IMR-90 (cell line): ENCODE measurements around the gene SLC7A10. TPM values are rescaled to one million over a fixed set of nuclear protein-coding genes. Genes with fewer than 3 reads are reported as not detected.

Experiments used
- ATAC-seq: fragments of 200-7000 bp; cut with Tn5 transposase; 2 replicates; pipeline ENCODE4 v1.9.1; 2020; ENCODE audit warnings: low read depth, mild to moderate bottlenecking, moderate library complexity
- BruUV-seq: library from RNA; stranded (reverse); fragments of 400-500 nt; replicated peaks from 2 replicates; lab custom pipeline; 2021; lab: Mats Ljungman, UMichigan
- CTCF ChIA-PET: fragments of 300-600 bp; formaldehyde crosslinking; extraction: SDS; loops from one replicate; lab custom pipeline; 2021; ENCODE audit warnings: antibody characterized with exemption; lab: Yijun Ruan, JAX
- POLR2A ChIA-PET: fragments of 300-600 bp; sonication (Branson Sonifier 250); formaldehyde crosslinking; loops from one replicate; lab custom pipeline; 2022; ENCODE audit warnings: antibody characterized with exemption; ENCODE audit not compliant: unreplicated experiment; lab: Charles Lee
- DNase-seq: peaks from one replicate; pipeline ENCODE4 v3.0.0; 2013
- H2AFZ ChIP-seq: replicated peaks from 2 replicates; pipeline ENCODE3; 2013; ENCODE audit warnings: low read length, mild to moderate bottlenecking; ENCODE audit not compliant: poor library complexity
- H2AK5ac ChIP-seq: 2 replicates; pipeline ENCODE4 v1.6.1; 2013; ENCODE audit warnings: low read depth, low read length, inconsistent platforms
- H2AK9ac ChIP-seq: replicated peaks from 2 replicates; pipeline ENCODE3; 2013; ENCODE audit warnings: mild to moderate bottlenecking, low read depth, low read length, moderate library complexity; ENCODE audit not compliant: poor library complexity
- H2BK120ac ChIP-seq: 2 replicates; pipeline ENCODE4 v1.6.1; 2013; ENCODE audit warnings: low read depth, low read length, inconsistent platforms
- H2BK15ac ChIP-seq: 3 replicates; pipeline ENCODE4 v1.6.1; 2013; ENCODE audit warnings: low read depth, low read length, inconsistent platforms
- H2BK20ac ChIP-seq: 2 replicates; pipeline ENCODE4 v1.6.1; 2013; ENCODE audit warnings: low read depth, mild to moderate bottlenecking, inconsistent platforms, low read length, moderate library complexity
- H2BK5ac ChIP-seq: 2 replicates; pipeline ENCODE4 v1.6.1; 2013; ENCODE audit warnings: mild to moderate bottlenecking, low read depth, low read length, inconsistent platforms; ENCODE audit not compliant: poor library complexity, severe bottlenecking
- H3K14ac ChIP-seq: replicated peaks from 2 replicates; pipeline ENCODE4 v1.6.1; 2013; ENCODE audit warnings: low read depth, low read length, inconsistent platforms
- H3K18ac ChIP-seq: 2 replicates; pipeline ENCODE4 v1.6.1; 2013; ENCODE audit warnings: low read depth, low read length, control low read depth
- H3K23ac ChIP-seq: 2 replicates; pipeline ENCODE4 v1.6.1; 2013; ENCODE audit warnings: low read depth, low read length, inconsistent platforms
- H3K27ac ChIP-seq: 2 replicates; pipeline ENCODE4 v1.5.1; 2013; ENCODE audit warnings: mild to moderate bottlenecking, control low read depth, low read length; ENCODE audit not compliant: insufficient read depth
- H3K27me3 ChIP-seq: 2 replicates; pipeline ENCODE4 v1.6.1; 2013; ENCODE audit warnings: low read length; ENCODE audit not compliant: control insufficient read depth, insufficient read depth
- H3K36me3 ChIP-seq: 2 replicates; pipeline ENCODE4 v1.6.1; 2013; ENCODE audit warnings: low read length, mixed read lengths; ENCODE audit not compliant: control insufficient read depth, insufficient read depth
- H3K4ac ChIP-seq: 2 replicates; pipeline ENCODE4 v1.6.1; 2013; ENCODE audit warnings: low read depth, low read length, inconsistent platforms
- H3K4me1 ChIP-seq: 2 replicates; pipeline ENCODE4 v1.6.1; 2013; ENCODE audit warnings: low read length, mixed read lengths; ENCODE audit not compliant: control insufficient read depth, insufficient read depth
- H3K4me2 ChIP-seq: 2 replicates; pipeline ENCODE4 v1.6.1; 2013; ENCODE audit warnings: low read depth, mild to moderate bottlenecking, control low read depth, low read length, moderate library complexity
- H3K4me3 ChIP-seq: 2 replicates; pipeline ENCODE4 v1.5.1; 2013; ENCODE audit warnings: low read depth, mild to moderate bottlenecking, control low read depth, low read length, moderate library complexity; ENCODE audit not compliant: insufficient read depth
- H3K56ac ChIP-seq: 2 replicates; pipeline ENCODE4 v1.6.1; 2013; ENCODE audit warnings: low read length, inconsistent platforms; ENCODE audit not compliant: insufficient read depth; ENCODE audit errors: extremely low read depth
- H3K79me1 ChIP-seq, 2 experiments: 2 replicates each; pipeline ENCODE4 v1.6.1; 2013; ENCODE audit warnings: low read length in 2 of 2, inconsistent platforms in 1 of 2, low read depth in 1 of 2
- H3K9ac ChIP-seq: 2 replicates; pipeline ENCODE4 v1.6.1; 2013; ENCODE audit warnings: low read depth, low read length, control low read depth
- H3K9me1 ChIP-seq: 2 replicates; pipeline ENCODE4 v1.6.1; 2013; ENCODE audit warnings: low read length, inconsistent platforms; ENCODE audit not compliant: insufficient read depth
- H3K9me3 ChIP-seq: 2 replicates; pipeline ENCODE4 v1.6.1; 2013; ENCODE audit warnings: low read length; ENCODE audit not compliant: control insufficient read depth, insufficient read depth
- H4K20me1 ChIP-seq: 2 replicates; pipeline ENCODE4 v1.6.1; 2013; ENCODE audit warnings: low read length, inconsistent platforms; ENCODE audit not compliant: insufficient read depth
- H4K5ac ChIP-seq: 2 replicates; pipeline ENCODE4 v1.6.1; 2013; ENCODE audit warnings: mild to moderate bottlenecking, low read depth, low read length, control low read depth
- H4K8ac ChIP-seq, 2 experiments: 2 replicates each; pipeline ENCODE4 v1.6.1; 2013; ENCODE audit warnings: low read depth in 2 of 2, low read length in 2 of 2, control low read depth in 1 of 2, inconsistent platforms in 1 of 2
- H4K91ac ChIP-seq: 2 replicates; pipeline ENCODE4 v1.6.1; 2013; ENCODE audit warnings: low read depth, low read length, inconsistent platforms; ENCODE audit not compliant: insufficient read depth
- BHLHE40 ChIP-seq: fragments of 150-350 bp; IDR thresholded peaks from 2 replicates; pipeline ENCODE4 v1.6.1; 2016; ENCODE audit warnings: mild to moderate bottlenecking, low read depth, low read length
- CEBPB ChIP-seq: IDR thresholded peaks from 2 replicates; pipeline ENCODE4 v1.6.1; 2012; ENCODE audit warnings: low read depth, low read length, improper control_type of control experiment
- CHD1 ChIP-seq: IDR thresholded peaks from 2 replicates; pipeline ENCODE4 v1.6.1; 2012; ENCODE audit warnings: low read depth, low read length, improper control_type of control experiment
- FOS ChIP-seq: fragments of 150-350 bp; IDR thresholded peaks from 2 replicates; pipeline ENCODE4 v1.6.1; 2016; ENCODE audit warnings: low read depth, low read length
- MAFK ChIP-seq: IDR thresholded peaks from 2 replicates; pipeline ENCODE4 v1.6.1; 2012; ENCODE audit warnings: low read depth, low read length, improper control_type of control experiment
- MAZ ChIP-seq: IDR thresholded peaks from 2 replicates; pipeline ENCODE4 v1.6.1; 2012; ENCODE audit warnings: low read depth, mild to moderate bottlenecking, low read length, improper control_type of control experiment, moderate library complexity, borderline replicate concordance
- MXI1 ChIP-seq: IDR thresholded peaks from 2 replicates; pipeline ENCODE4 v1.6.1; 2012; ENCODE audit warnings: low read depth, mild to moderate bottlenecking, low read length, moderate library complexity, borderline replicate concordance
- NFE2L2 ChIP-seq: fragments of 150-350 bp; IDR thresholded peaks from 2 replicates; pipeline ENCODE4 v1.6.1; 2016; ENCODE audit warnings: low read depth, mild to moderate bottlenecking, low read length
- POLR2A ChIP-seq: IDR thresholded peaks from 2 replicates; pipeline ENCODE4 v1.6.1; 2012; ENCODE audit warnings: mild to moderate bottlenecking, low read depth, low read length
- RAD21 ChIP-seq: IDR thresholded peaks from 2 replicates; pipeline ENCODE4 v1.6.1; 2012; ENCODE audit warnings: low read length, improper control_type of control experiment
- RCOR1 ChIP-seq: IDR thresholded peaks from 2 replicates; pipeline ENCODE4 v1.6.1; 2012; ENCODE audit warnings: mild to moderate bottlenecking, low read length, improper control_type of control experiment; ENCODE audit not compliant: insufficient replicate concordance
- RFX5 ChIP-seq: IDR thresholded peaks from 2 replicates; pipeline ENCODE4 v1.8.0; 2012; ENCODE audit warnings: low read depth, mild to moderate bottlenecking, low read length, moderate library complexity
- SMC3 ChIP-seq: fragments of 150-350 bp; IDR thresholded peaks from 2 replicates; pipeline ENCODE4 v1.6.1; 2016; ENCODE audit warnings: low read depth, mild to moderate bottlenecking, antibody characterized with exemption, low read length, moderate library complexity
- WGBS, 2 experiments: methylation state at CpG; one replicate each; pipeline versions ENCODE4 v1.1.5 to v1.1.7; 2013; ENCODE audit warnings: missing lambda C conversion rate in 2 of 2; ENCODE audit not compliant: insufficient read length in 1 of 2; ENCODE audit errors: extremely low coverage in 2 of 2; 5-methylcytosine and 5-hydroxymethylcytosine counted together
- dilution Hi-C: fragments of 300-500 bp; cut with HindIII; formaldehyde crosslinking; loops from one replicate; pipeline ENCODE4 v1.14.3; 2018; ENCODE audit warnings: low sequenced_read_pairs; ENCODE audit not compliant: unreplicated experiment
- in situ Hi-C: fragments of 300-500 bp; cut with MboI; formaldehyde crosslinking; loops from 3 replicates; pipeline ENCODE4 v1.14.3; 2019; ENCODE audit warnings: low sequenced_read_pairs, inconsistent platforms, mixed read lengths
- intact Hi-C: fragments of 100-400 bp; cut with micrococcal nuclease; formaldehyde crosslinking; loops from 2 replicates; pipeline ENCODE4 v1.10.0; 2022
- polyA plus RNA-seq, 3 experiments: library from polyadenylated mRNA; depleted of rRNA; stranded (reverse); fragments of >200 nt; gene quantifications; 2 replicates each; pipeline ENCODE4 v1.2.3, GENCODE V29; 2012; ENCODE audit warnings: low replicate concordance in 1 of 3
- total RNA-seq: library from RNA; depleted of rRNA; stranded (reverse); fragments of >200 nt; gene quantifications from 2 replicates; pipeline ENCODE4 v1.2.3, GENCODE V29; 2012
- TF ChIP-seq, protein P1 (sequence below): fragments of 150-350 bp; IDR thresholded peaks from 2 replicates; pipeline ENCODE4 v1.6.1; 2016; ENCODE audit warnings: low read depth, mild to moderate bottlenecking, low read length, moderate library complexity, borderline replicate concordance
- TF ChIP-seq, protein P2 (sequence below): fragments of 150-350 bp; IDR thresholded peaks from 2 replicates; pipeline ENCODE4 v1.6.1; 2017; ENCODE audit warnings: mild to moderate bottlenecking, antibody characterized with exemption, low read length, low read depth
- TF ChIP-seq, protein P3 (sequence below): conservative IDR thresholded peaks from 2 replicates; pipeline ENCODE4 v1.5.1; 2012; ENCODE audit warnings: mild to moderate bottlenecking, low read depth, low read length, improper control_type of control experiment

The SLC7A10 gene
- total and polyA plus RNA-seq, 2 of the 4 experiments (the other 2 are of a cell fraction), result not detected

DNA sequence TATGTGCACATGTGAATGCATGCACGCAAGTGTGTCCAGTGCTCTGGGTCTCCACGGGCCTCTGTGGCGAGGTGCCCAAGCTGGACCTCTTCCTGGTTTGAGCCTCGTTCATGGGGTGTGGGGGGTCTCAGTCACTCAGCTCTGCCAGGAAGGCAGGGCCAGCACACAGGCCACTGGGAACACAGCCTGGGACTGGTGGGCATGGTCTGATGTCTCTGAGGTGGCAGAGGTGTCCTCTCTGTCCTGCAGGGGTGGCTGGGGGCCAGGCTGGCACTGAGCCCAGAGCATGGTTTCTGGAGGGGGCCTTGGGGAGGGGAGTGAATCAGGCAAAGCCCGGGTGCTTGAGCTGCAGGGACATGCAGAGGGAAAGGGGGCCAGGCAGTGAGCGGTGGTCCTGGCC, 22.1 kb downstream of the SLC7A10 start:
- Histone ChIP-seq H2AK9ac (no peak overlapping the region), H3K4me1 (no peaks in the 10 kb centered on the region), H3K9me1 (peaks cover 5% of the 10 kb centered on the region; the same call in 1 of the 2 replicates), H3K4ac (no peak overlapping the region), H3K36me3 (peaks cover 19% of the 10 kb centered on the region), H3K18ac (no peak overlapping the region), H2BK15ac (no peak overlapping the region), H3K56ac (no peak overlapping the region), H2BK5ac (no peak overlapping the region), H3K27ac (no peak overlapping the region), H3K27me3 (no peaks in the 10 kb centered on the region), H2AFZ (no peak overlapping the region), H4K91ac (no peak overlapping the region), H4K20me1 (peaks cover 4% of the 10 kb centered on the region; the same call in 1 of the 2 replicates), H2BK120ac (no peak overlapping the region), H2BK20ac (no peak overlapping the region), H3K9ac (no peak overlapping the region), H3K4me3 (no peak overlapping the region), H3K9me3 (no peaks in the 10 kb centered on the region), H3K23ac (no peak overlapping the region), H4K5ac (no peak overlapping the region), H4K8ac (no peak overlapping the region), H3K4me2 (no peak overlapping the region), H3K14ac (no peak overlapping the region), H3K79me1 (peaks cover 0 to 8% of the 10 kb centered on the region in 2 experiments; a peak in 1 of 4 replicates), H2AK5ac (no peak overlapping the region)
- dilution Hi-C loops, result no loop called here
- no CpG with 5 or more reads among the region's 6 CpGs for WGBS, 2 experiments
- no peak for ATAC-seq
- TF ChIP-seq RAD21 (no peak), FOS (no peak), NFE2L2 (no peak), RFX5 (no peak), CHD1 (no peak), SMC3 (no peak), CEBPB (no peak), BHLHE40 (no peak), RCOR1 (no peak), MAFK (no peak), MXI1 (no peak), POLR2A (no peak), MAZ (no peak)
- TF ChIP-seq, protein P1, sequence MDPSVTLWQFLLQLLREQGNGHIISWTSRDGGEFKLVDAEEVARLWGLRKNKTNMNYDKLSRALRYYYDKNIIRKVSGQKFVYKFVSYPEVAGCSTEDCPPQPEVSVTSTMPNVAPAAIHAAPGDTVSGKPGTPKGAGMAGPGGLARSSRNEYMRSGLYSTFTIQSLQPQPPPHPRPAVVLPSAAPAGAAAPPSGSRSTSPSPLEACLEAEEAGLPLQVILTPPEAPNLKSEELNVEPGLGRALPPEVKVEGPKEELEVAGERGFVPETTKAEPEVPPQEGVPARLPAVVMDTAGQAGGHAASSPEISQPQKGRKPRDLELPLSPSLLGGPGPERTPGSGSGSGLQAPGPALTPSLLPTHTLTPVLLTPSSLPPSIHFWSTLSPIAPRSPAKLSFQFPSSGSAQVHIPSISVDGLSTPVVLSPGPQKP, result no peak
- TF ChIP-seq, protein P2, sequence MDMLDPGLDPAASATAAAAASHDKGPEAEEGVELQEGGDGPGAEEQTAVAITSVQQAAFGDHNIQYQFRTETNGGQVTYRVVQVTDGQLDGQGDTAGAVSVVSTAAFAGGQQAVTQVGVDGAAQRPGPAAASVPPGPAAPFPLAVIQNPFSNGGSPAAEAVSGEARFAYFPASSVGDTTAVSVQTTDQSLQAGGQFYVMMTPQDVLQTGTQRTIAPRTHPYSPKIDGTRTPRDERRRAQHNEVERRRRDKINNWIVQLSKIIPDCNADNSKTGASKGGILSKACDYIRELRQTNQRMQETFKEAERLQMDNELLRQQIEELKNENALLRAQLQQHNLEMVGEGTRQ, result no peak
- TF ChIP-seq, protein P3, sequence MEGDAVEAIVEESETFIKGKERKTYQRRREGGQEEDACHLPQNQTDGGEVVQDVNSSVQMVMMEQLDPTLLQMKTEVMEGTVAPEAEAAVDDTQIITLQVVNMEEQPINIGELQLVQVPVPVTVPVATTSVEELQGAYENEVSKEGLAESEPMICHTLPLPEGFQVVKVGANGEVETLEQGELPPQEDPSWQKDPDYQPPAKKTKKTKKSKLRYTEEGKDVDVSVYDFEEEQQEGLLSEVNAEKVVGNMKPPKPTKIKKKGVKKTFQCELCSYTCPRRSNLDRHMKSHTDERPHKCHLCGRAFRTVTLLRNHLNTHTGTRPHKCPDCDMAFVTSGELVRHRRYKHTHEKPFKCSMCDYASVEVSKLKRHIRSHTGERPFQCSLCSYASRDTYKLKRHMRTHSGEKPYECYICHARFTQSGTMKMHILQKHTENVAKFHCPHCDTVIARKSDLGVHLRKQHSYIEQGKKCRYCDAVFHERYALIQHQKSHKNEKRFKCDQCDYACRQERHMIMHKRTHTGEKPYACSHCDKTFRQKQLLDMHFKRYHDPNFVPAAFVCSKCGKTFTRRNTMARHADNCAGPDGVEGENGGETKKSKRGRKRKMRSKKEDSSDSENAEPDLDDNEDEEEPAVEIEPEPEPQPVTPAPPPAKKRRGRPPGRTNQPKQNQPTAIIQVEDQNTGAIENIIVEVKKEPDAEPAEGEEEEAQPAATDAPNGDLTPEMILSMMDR, result no peak
- CTCF ChIA-PET, result no interaction called here
- intact Hi-C loops, result no loop called here
- DNase-seq, result no peak
- BruUV-seq, result no TSS peak
- POLR2A ChIA-PET, result no interaction called here
- in situ Hi-C loops, result no loop called here
